HepG2 (cell line): ENCODE data around the gene BTG1. TPM values are rescaled to one million over a fixed set of nuclear protein-coding genes. Genes with fewer than 3 reads are reported as not detected.

Source experiments
- ARID3A ChIP-seq: IDR thresholded peaks from 2 replicates; pipeline ENCODE4 v1.6.1; 2012; ENCODE audit warnings: low read depth, low read length, improper control_type of control experiment
- CREM ChIP-seq, 2 experiments: sonication (generic) in 1 of 2; formaldehyde crosslinking in 1 of 2; IDR thresholded peaks; 2 replicates each; pipeline versions ENCODE4 v1.4.0 to v1.6.1; 2016 to 2020; ENCODE audit warnings: antibody characterized with exemption in 1 of 2, mild to moderate bottlenecking in 1 of 2, missing genetic modification reagents in 1 of 2
- ELF1 ChIP-seq: sonication (generic); formaldehyde crosslinking; IDR thresholded peaks from 2 replicates; pipeline ENCODE4 v1.4.0; 2020; ENCODE audit warnings: missing genetic modification reagents
- ERF ChIP-seq: IDR thresholded peaks from 2 replicates; pipeline ENCODE4 v1.6.1; 2018; ENCODE audit warnings: missing biosample characterization, missing genetic modification reagents
- FOSL1 ChIP-seq: sonication (generic); formaldehyde crosslinking; IDR thresholded peaks from 2 replicates; pipeline ENCODE4 v1.9.0; 2021; ENCODE audit warnings: missing genetic modification reagents, borderline replicate concordance
- HNF4G ChIP-seq, 2 experiments: sonication (generic) in 1 of 2; formaldehyde crosslinking in 1 of 2; IDR thresholded peaks; 2 replicates each; pipeline versions ENCODE4 v1.4.0 to v1.6.1; 2011 to 2020; ENCODE audit warnings: borderline replicate concordance in 2 of 2, low read depth in 2 of 2, mild to moderate bottlenecking in 2 of 2, low read length in 1 of 2, missing genetic modification reagents in 1 of 2, moderate library complexity in 1 of 2
- JUNB ChIP-seq: sonication (generic); formaldehyde crosslinking; IDR thresholded peaks from 2 replicates; pipeline ENCODE4 v1.8.0; 2022; ENCODE audit warnings: missing genetic modification reagents, mild to moderate bottlenecking, borderline replicate concordance
- KLF16 ChIP-seq, 2 experiments: sonication (generic) in 1 of 2; formaldehyde crosslinking in 1 of 2; IDR thresholded peaks; 2 replicates each; pipeline versions ENCODE4 v1.6.1 to v1.8.0; 2016 to 2023; ENCODE audit warnings: missing genetic modification reagents in 2 of 2, missing compliant biosample characterization in 1 of 2
- MAZ ChIP-seq, 2 experiments: sonication (generic) in 1 of 2; formaldehyde crosslinking in 1 of 2; IDR thresholded peaks; 2 replicates each; pipeline versions ENCODE4 v1.5.0 to v1.6.1; 2012 to 2020; ENCODE audit warnings: low read depth in 2 of 2, mild to moderate bottlenecking in 2 of 2, borderline replicate concordance in 1 of 2, improper control_type of control experiment in 1 of 2, low read length in 1 of 2, missing genetic modification reagents in 1 of 2, moderate library complexity in 1 of 2
- NBN ChIP-seq: fragments of 450-650 bp; conservative IDR thresholded peaks from 2 replicates; pipeline ENCODE4 v1.6.1; 2017
- NFRKB ChIP-seq: fragments of 450-650 bp; IDR thresholded peaks from 2 replicates; pipeline ENCODE4 v1.6.1; 2017
- PLSCR1 ChIP-seq: sonication (generic); formaldehyde crosslinking; IDR thresholded peaks from 2 replicates; pipeline ENCODE4 v1.5.0; 2020; ENCODE audit warnings: missing genetic modification reagents, mild to moderate bottlenecking, borderline replicate concordance
- RBAK ChIP-seq: sonication (generic); formaldehyde crosslinking; IDR thresholded peaks from 2 replicates; pipeline ENCODE4 v1.5.1; 2020; ENCODE audit warnings: mild to moderate bottlenecking, missing genetic modification reagents
- RFX3 ChIP-seq: IDR thresholded peaks from 2 replicates; pipeline ENCODE4 v1.6.1; 2016; ENCODE audit warnings: missing biosample characterization, missing genetic modification reagents
- SMAD9 ChIP-seq: sonication (generic); formaldehyde crosslinking; IDR thresholded peaks from 2 replicates; pipeline ENCODE4 v1.5.1; 2020; ENCODE audit warnings: mild to moderate bottlenecking, missing genetic modification reagents
- ZBTB10 ChIP-seq: sonication (generic); formaldehyde crosslinking; IDR thresholded peaks from 2 replicates; pipeline ENCODE4 v1.4.0; 2020; ENCODE audit warnings: missing genetic modification reagents, borderline replicate concordance
- ZBTB3 ChIP-seq: sonication (generic); formaldehyde crosslinking; IDR thresholded peaks from 2 replicates; pipeline ENCODE4 v1.4.0; 2020; ENCODE audit warnings: low read depth, mild to moderate bottlenecking, moderate library complexity, missing genetic modification reagents, borderline replicate concordance
- ZEB1 ChIP-seq: IDR thresholded peaks from 2 replicates; pipeline ENCODE4 v1.6.1; 2012; ENCODE audit warnings: mild to moderate bottlenecking, low read depth, inconsistent platforms; ENCODE audit not compliant: insufficient replicate concordance
- ZFP37 ChIP-seq: sonication (generic); formaldehyde crosslinking; IDR thresholded peaks from 2 replicates; pipeline ENCODE4 v1.4.0; 2020; ENCODE audit warnings: missing genetic modification reagents, borderline replicate concordance
- ZKSCAN5 ChIP-seq: sonication (generic); formaldehyde crosslinking; IDR thresholded peaks from 2 replicates; pipeline ENCODE4 v1.5.1; 2020; ENCODE audit warnings: mild to moderate bottlenecking, missing genetic modification reagents
- ZNF44 ChIP-seq: sonication (generic); formaldehyde crosslinking; IDR thresholded peaks from 2 replicates; pipeline ENCODE4 v1.5.1; 2020; ENCODE audit warnings: mild to moderate bottlenecking, missing genetic modification reagents
- ZNF441 ChIP-seq: sonication (generic); formaldehyde crosslinking; IDR thresholded peaks from 2 replicates; pipeline ENCODE4 v1.7.0; 2021; ENCODE audit warnings: missing genetic modification reagents, borderline replicate concordance
- ZNF740 ChIP-seq: sonication (generic); formaldehyde crosslinking; IDR thresholded peaks from 2 replicates; pipeline ENCODE4 v1.4.0; 2020; ENCODE audit warnings: missing genetic modification reagents
- ZNF878 ChIP-seq: sonication (generic); formaldehyde crosslinking; IDR thresholded peaks from 2 replicates; pipeline ENCODE4 v1.8.1; 2023; ENCODE audit warnings: mild to moderate bottlenecking, missing genetic modification reagents, moderate library complexity
- polyA plus RNA-seq, 8 experiments: library from polyadenylated mRNA; depleted of rRNA in 3 of 8; stranded (reverse) in 7 of 8; unstranded in 1 of 8; fragments of >200 nt; fragmentation: Illumina TruSeq in 4 of 8; extraction: Trizol in 4 of 8; gene quantifications; 2 replicates each; pipeline versions ENCODE4 v1.2.1 to v1.2.3, GENCODE V29; 2011 to 2016; ENCODE audit warnings: low read depth in 4 of 8, missing spikeins in 1 of 8, mixed read lengths in 1 of 8; ENCODE audit not compliant: insufficient read depth in 1 of 8
- total RNA-seq, 5 experiments: library from RNA; depleted of rRNA; stranded (reverse); fragments of >200 nt; fragmentation: Illumina TruSeq; extraction: Trizol; gene quantifications; 2 replicates each; pipeline ENCODE4 v1.2.3, GENCODE V29; 2016; ENCODE audit warnings: low read depth in 1 of 5

The BTG1 gene
- total and polyA plus RNA-seq, 2 of the 13 experiments (the other 11 are each of a cell fraction or from before 2014, with no cell fraction given) = 7.5 to 16.7 TPM

- no peak for TF ChIP-seq NBN
- TF ChIP-seq ZBTB3 (CRISPR knock-in tag) = no peak
- TF ChIP-seq FOSL1 (CRISPR knock-in tag) = no peak
- TF ChIP-seq PLSCR1 (CRISPR knock-in tag) = no peak
- no peak for TF ChIP-seq ARID3A
- peak; percentile 45; the same call in 1 of the 2 replicates for TF ChIP-seq HNF4G (IDR thresholded peaks at IDR 0.05; ENCODE audit: borderline replicate concordance, low read depth, low read length)
- no peak for TF ChIP-seq HNF4G (CRISPR knock-in tag; IDR thresholded peaks at IDR 0.05; ENCODE audit: borderline replicate concordance, low read depth)
- TF ChIP-seq CREM (IDR thresholded peaks at IDR 0.05) = no peak
- no peak for TF ChIP-seq CREM (CRISPR knock-in tag; IDR thresholded peaks at IDR 0.05)
- no peak for TF ChIP-seq ZFP37 (CRISPR knock-in tag)
- no peak for TF ChIP-seq ERF (CRISPR knock-in tag)
- no peak for TF ChIP-seq ZEB1
- no peak for TF ChIP-seq ZNF740 (CRISPR knock-in tag)
- TF ChIP-seq MAZ (IDR thresholded peaks at IDR 0.05; ENCODE audit: borderline replicate concordance, low read depth, low read length) = no peak
- no peak for TF ChIP-seq MAZ (CRISPR knock-in tag; IDR thresholded peaks at IDR 0.05; ENCODE audit: low read depth)
- no peak for TF ChIP-seq KLF16 (CRISPR knock-in tag; IDR thresholded peaks at IDR 0.05)
- TF ChIP-seq JUNB (CRISPR knock-in tag) = no peak
- no peak for TF ChIP-seq ZNF878
- peak; percentile 25; the same call in 1 of the 2 replicates for TF ChIP-seq ELF1 (CRISPR knock-in tag)
- TF ChIP-seq ZBTB10 (CRISPR knock-in tag) = no peak
- no peak for TF ChIP-seq ZKSCAN5 (CRISPR knock-in tag)
- TF ChIP-seq RFX3 = no peak
- no peak for TF ChIP-seq RBAK (CRISPR knock-in tag)
- no peak for TF ChIP-seq NFRKB
- TF ChIP-seq SMAD9 (CRISPR knock-in tag) = no peak
- TF ChIP-seq ZNF441 (CRISPR knock-in tag) = no peak
- no peak for TF ChIP-seq ZNF44 (CRISPR knock-in tag)
These were observed 26.7 kb downstream of the BTG1 start (continued) for GRCh38 chr12:92118826-92119536.
